BE2C (cell line): Measurements from ENCODE around the gene ADGRL3.

Experiments
- DNase-seq: peaks from one replicate; pipeline ENCODE4 v3.0.0-alpha.2; 2020
- H3K27me3 ChIP-seq: fragments of 250-450 bp; sonication (Bioruptor Pico); 2 replicates; pipeline ENCODE4 v1.5.1; 2020; ENCODE audit warnings: mild to moderate bottlenecking
- H3K36me3 ChIP-seq: fragments of 250-450 bp; sonication (Bioruptor Pico); 2 replicates; pipeline ENCODE4 v1.5.1; 2020; ENCODE audit warnings: mild to moderate bottlenecking
- H3K4me1 ChIP-seq: fragments of 250-450 bp; sonication (Bioruptor Pico); 2 replicates; pipeline ENCODE4 v1.5.1; 2020
- H3K4me3 ChIP-seq: 2 replicates; pipeline ENCODE4 v1.5.1; 2011; ENCODE audit warnings: low read depth, low read length
- H3K9me3 ChIP-seq: fragments of 250-450 bp; sonication (Bioruptor Pico); 2 replicates; pipeline ENCODE4 v1.5.1; 2020
- CTCF ChIP-seq: IDR thresholded peaks from 2 replicates; pipeline ENCODE4 v1.5.1; 2012; ENCODE audit warnings: mild to moderate bottlenecking, low read depth, low read length

ADGRL3 gene

GRCh38 chr4:61923179-61923578 is 723.1 kb downstream of the ADGRL3 start:
- no peaks in the 10 kb centered on the region for H3K36me3 ChIP-seq
- H3K4me3 ChIP-seq: no peak overlapping the region
- no peaks in the 10 kb centered on the region for H3K9me3 ChIP-seq
- no peaks in the 10 kb centered on the region; the same call in 1 of the 2 replicates for H3K4me1 ChIP-seq
- TF ChIP-seq CTCF: no peak
- no peaks in the 10 kb centered on the region for H3K27me3 ChIP-seq
- no peak for DNase-seq

GRCh38 chr4:61924131-61924530 is 724.0 kb downstream of the ADGRL3 start:
- TF ChIP-seq CTCF: peak; percentile 19; the same call in 1 of the 2 replicates
- Histone ChIP-seq H3K4me3 (no peak overlapping the region), H3K4me1 (no peaks in the 10 kb centered on the region; the same call in 1 of the 2 replicates), H3K9me3 (no peaks in the 10 kb centered on the region), H3K36me3 (no peaks in the 10 kb centered on the region), H3K27me3 (no peaks in the 10 kb centered on the region)
- DNase-seq: no peak

- no peak for TF ChIP-seq CTCF
- H3K9me3 ChIP-seq: no peaks in the 10 kb centered on the region
- no peaks in the 10 kb centered on the region for H3K27me3 ChIP-seq
- no peak overlapping the region for H3K4me3 ChIP-seq
- no peaks in the 10 kb centered on the region for H3K4me1 ChIP-seq
- no peaks in the 10 kb centered on the region for H3K36me3 ChIP-seq
- no peak for DNase-seq
Observed at GRCh38 chr4:61933527-61933926, 733.4 kb downstream of the ADGRL3 start.

GRCh38 chr4:61934198-61934597 is 734.1 kb downstream of the ADGRL3 start:
- no peak for DNase-seq
- H3K36me3 ChIP-seq: no peaks in the 10 kb centered on the region
- H3K4me1 ChIP-seq: no peaks in the 10 kb centered on the region
- no peak for TF ChIP-seq CTCF
- no peaks in the 10 kb centered on the region for H3K9me3 ChIP-seq
- no peak overlapping the region for H3K4me3 ChIP-seq
- H3K27me3 ChIP-seq: no peaks in the 10 kb centered on the region

GRCh38 chr4:61938250-61938846 is 738.2 kb downstream of the ADGRL3 start:
- Histone ChIP-seq H3K9me3 (no peaks in the 10 kb centered on the region), H3K27me3 (no peaks in the 10 kb centered on the region), H3K36me3 (no peaks in the 10 kb centered on the region), H3K4me1 (no peaks in the 10 kb centered on the region), H3K4me3 (peak overlapping the region; percentile 28; the same call in 1 of the 2 replicates)
- TF ChIP-seq CTCF: no peak
- peak; percentile 58 for DNase-seq

GRCh38 chr4:61950625-61951024 is 750.5 kb downstream of the ADGRL3 start:
- no peaks in the 10 kb centered on the region for H3K9me3 ChIP-seq
- no peak for DNase-seq
- no peak overlapping the region for H3K4me3 ChIP-seq
- TF ChIP-seq CTCF: no peak
- H3K27me3 ChIP-seq: no peaks in the 10 kb centered on the region
- H3K4me1 ChIP-seq: no peaks in the 10 kb centered on the region
- no peaks in the 10 kb centered on the region for H3K36me3 ChIP-seq
